CD1c-positive myeloid dendritic cell (primary cell): ENCODE results near the gene TANC1.
"Not testable (repeated sequence)": the region's sequence is repeated elsewhere in the genome, so short reads cannot be mapped to it uniquely, and the experiment has no call there.

ENCODE experiments used
- DNase-seq: peaks from one replicate; pipeline ENCODE4 v3.0.0-alpha.2; 2016; ENCODE audit errors: extremely low spot score

The TANC1 gene

GRCh38 chr2:159140070-159140769, 171.8 kb downstream of the TANC1 start:
- DNase-seq = peak; percentile 43

DNA sequence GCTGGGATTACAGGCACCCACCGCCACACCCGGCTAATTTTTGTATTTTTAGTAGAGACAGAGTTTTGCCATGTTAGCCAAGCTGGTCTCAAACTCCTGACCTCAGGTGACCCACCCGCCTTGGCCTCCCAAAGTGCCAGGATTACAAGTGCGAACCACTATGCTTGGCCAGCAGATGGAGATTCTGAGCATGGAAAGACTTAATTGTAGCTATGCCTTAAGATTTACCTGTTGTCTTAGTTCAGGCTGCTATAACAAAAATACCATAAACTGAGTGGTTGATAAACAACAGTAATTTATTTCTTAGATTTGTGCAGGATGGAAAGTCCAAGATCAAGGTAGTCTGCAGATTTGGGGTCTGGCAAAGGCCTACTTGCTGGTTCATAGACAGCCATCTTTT, 172.4 kb downstream of the TANC1 start:
- not testable (repeated sequence) for DNase-seq

GRCh38 chr2:159144776-159145614, 176.6 kb downstream of the TANC1 start:
- no peak for DNase-seq

DNA sequence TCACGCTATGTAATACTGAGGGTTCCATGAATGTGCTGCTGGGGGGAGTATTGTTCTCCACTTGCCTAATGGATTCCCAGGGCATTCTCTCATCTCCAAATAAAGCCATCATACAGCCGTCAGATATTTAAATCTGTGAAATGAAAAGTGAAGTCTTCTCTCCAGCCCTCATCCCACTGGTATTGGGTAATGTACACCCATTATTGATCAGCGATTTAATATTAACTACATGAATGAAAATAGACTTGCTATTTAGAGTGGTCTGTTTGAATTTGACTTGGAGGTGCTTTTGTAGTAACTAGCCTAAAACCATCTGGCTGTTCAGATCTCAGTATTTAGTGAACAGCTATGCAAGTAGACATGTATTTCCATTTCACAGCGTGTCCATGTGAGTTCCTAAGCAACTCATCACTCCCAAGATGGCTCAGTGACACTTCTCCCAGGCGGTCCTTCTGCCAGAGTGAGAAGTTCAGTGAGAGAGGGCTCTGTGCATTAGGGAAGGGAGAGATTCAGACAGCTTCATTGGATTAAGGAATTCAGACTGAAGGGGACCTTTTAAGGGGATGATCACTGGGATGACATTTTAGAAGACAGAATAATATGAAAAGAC, 177.4 kb downstream of the TANC1 start:
- no peak for DNase-seq

DNA sequence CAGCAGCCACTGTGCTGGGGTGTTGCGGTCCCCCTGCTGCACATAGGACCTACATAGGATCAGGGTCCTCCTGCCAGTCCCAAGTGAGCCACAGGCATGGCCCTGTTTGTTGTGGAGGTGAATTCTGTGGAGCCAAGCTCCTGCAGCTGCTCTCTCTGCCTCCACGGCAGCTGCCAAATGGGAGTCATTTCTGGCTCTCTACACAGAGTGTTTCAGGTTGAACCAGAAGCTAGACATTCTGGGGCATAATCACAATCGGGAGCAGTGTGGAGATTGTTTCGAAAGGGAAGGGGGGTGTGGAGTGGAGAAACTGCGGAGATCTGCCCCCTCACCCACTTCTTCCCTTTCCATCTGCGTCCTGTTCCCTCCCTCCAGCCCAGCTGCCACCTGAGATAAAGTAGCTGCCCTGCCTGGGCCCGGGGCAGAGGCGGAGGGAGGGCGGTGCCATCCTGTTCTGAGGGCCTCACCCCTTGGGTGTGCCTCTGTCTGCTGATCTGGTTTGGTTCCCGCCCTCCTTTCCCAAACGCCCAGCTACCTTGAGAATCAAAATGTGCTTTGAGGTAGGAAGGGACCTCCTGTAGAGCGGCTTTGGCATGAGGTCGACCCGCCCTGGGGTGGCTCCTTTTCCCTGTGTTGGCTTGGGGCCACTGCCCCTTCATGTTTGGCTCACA, 178.7 kb downstream of the TANC1 start:
- DNase-seq = no peak

GRCh38 chr2:159147690-159148089, 179.2 kb downstream of the TANC1 start:
- no peak for DNase-seq

- no peak for DNase-seq
Observed at GRCh38 chr2:159148901-159149300, 180.5 kb downstream of the TANC1 start.

DNA sequence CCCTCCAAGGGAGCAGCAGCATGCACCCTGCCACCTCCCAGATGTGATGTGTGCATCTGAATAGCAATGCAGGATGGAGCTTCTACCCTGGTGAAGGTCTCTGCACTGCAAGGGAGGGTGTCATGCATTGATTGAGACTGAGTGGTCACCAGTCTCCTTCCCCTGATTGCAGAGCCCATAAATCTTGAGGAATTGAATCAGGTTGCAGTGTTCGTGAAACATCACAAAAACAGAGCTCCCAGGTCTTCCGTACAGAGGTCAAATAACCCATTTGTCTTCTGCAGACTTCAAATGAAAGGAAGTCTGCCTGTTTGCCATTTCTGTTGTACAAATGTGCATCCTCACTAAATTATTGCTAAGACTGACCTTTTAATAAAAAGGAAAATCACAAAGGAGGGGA, 181.3 kb downstream of the TANC1 start:
- no peak for DNase-seq

DNA sequence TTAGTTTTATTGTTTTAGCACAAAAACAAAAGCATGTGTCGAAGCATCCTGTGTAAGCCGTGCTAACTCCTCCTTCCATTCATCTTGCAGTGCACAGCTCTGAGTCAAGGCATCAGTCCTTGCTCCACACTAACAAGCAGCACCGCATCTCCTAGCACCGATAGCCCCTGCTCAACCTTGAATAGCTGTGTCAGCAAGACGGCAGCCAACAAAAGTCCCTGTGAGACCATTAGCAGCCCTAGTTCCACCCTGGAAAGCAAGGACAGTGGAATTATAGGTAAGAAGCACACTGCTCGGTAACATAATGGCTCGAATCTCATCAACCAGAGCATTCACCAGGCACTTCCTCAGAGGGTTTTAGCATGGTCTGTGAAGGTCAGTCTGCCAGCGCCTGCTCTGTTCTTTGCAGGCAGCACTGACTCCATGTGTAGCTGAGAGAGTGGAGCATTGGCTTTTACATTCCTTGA, 181.9 kb downstream of the TANC1 start:
- no peak for DNase-seq

- no peak for DNase-seq
Observed at GRCh38 chr2:159151198-159152127, 183.0 kb downstream of the TANC1 start.

GRCh38 chr2:159152128-159152778, 183.8 kb downstream of the TANC1 start:
- DNase-seq = no peak

GRCh38 chr2:159153063-159153462, 184.6 kb downstream of the TANC1 start:
- DNase-seq = no peak

DNA sequence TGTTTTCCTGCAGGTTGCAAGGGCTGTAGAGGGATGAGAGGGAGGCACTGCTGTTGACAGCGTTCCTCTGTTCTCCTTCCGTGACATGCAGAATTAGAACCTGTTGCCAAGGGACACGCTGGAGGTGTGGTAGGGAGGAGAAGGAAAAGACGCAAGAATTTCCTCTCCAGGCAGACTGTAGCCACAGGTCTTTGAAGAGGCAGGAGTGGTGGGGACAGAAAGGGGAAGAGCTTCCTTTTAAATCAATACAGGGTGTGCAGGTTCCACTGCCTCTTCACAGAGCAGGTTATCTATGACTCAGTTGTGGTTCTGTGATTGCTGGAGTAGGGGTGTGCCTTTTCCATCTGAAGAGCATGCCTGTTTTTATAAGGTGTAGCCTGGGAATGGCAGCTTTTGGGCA, 185.0 kb downstream of the TANC1 start:
- DNase-seq = no peak

GRCh38 chr2:159153951-159154350, 185.5 kb downstream of the TANC1 start:
- DNase-seq = no peak

DNA sequence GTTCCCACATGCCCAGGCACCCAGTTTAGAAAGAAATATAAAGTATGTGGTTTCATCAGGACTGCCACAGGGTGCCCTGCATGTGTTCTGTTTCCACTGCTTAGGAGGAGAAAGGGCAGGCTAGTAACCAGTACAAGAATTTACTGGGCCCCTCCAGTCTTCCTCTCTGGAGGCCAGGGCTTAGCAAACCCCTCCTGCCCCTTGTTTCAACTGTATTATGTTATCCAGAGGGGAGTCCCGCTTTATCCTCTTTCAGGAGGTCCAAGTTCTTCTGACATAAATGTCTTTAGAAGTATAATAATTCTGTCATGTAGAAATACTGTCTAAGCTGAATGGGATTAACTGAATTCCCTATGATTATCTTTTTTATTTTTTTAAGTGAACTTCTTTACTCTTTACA, 185.9 kb downstream of the TANC1 start:
- DNase-seq = no peak

- no peak for DNase-seq
Observed at GRCh38 chr2:159155320-159155719, 186.9 kb downstream of the TANC1 start.

- DNase-seq = no peak
Observed at GRCh38 chr2:159155791-159156190, 187.4 kb downstream of the TANC1 start.

GRCh38 chr2:159156834-159157233, 188.4 kb downstream of the TANC1 start:
- no peak for DNase-seq

GRCh38 chr2:159157361-159158209, 189.1 kb downstream of the TANC1 start:
- no peak for DNase-seq

DNA sequence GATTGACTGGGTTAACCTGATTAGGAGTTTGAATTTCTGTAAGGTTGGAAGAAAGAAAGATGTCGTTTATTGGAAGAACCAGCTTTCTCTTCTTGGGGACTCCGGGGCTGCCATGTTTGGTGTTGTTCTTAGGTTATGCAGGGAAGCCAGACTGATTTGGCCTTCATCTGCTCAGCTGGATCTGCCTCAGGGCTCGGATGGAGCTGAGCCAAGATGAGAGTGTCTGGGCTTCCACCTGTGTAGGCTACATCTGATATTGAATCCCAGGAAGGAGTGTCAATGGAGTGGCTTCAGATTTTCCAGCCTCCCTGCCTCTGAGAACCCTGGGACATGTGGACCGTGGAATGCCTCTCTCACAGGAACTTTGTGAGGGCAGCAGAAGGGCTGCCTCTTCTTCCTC, 192.0 kb downstream of the TANC1 start:
- no peak for DNase-seq
